Fibroblast of lung (primary cell): ENCODE measurements around the gene SLC25A43.

ENCODE experiments used
- CTCF ChIP-seq, 2 donors: IDR thresholded peaks in 1 of 2; conservative IDR thresholded peaks in 1 of 2; 1 replicate in 1 of 2; 2 replicates in 1 of 2; pipeline ENCODE4 v1.5.1; 2011 to 2012; ENCODE audit warnings: low read length in 2 of 2, control low read depth in 1 of 2, inconsistent platforms in 1 of 2, low read depth in 1 of 2, mild to moderate bottlenecking in 1 of 2
- EZH2 ChIP-seq: IDR thresholded peaks from 2 replicates; pipeline ENCODE4 v1.5.1; 2012; ENCODE audit warnings: low read length, control low read depth, mild to moderate bottlenecking; ENCODE audit errors: missing control alignments

DNA sequence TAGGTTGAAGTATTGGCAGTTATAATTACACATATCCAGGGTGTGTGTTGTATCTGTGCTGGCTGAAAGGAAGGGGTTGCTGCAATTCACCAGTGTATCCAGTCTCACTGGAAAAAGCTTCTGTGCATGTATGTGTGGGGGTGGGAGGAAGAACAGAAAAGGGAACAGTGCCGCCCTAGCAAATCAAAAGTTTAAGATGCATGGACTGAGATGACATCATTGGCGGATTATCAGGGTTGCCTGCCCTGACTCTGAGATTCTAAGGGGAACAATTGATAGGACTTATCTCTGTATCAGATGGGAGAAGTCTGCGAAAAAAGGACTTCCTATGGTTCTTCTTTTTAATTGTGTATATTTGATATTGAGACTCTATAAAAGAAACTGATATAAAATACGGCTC, 3.5 kb downstream of the SLC25A43 start:
- no peak for TF ChIP-seq CTCF (conservative IDR thresholded peaks at IDR 0.05 in 1 of 2, IDR thresholded peaks at IDR 0.05 in 1 of 2; ENCODE audit: low read depth in 1 of 2, low read length in 2 of 2)
- no peak for TF ChIP-seq EZH2
